T1000 (cell line): ENCODE results near the gene PAK1IP1.
"Not testable (repeated sequence)": the region's sequence is repeated elsewhere in the genome, so short reads cannot be mapped to it uniquely, and the experiment has no call there.

Source experiments
- DNase-seq: peaks from one replicate; lab custom pipeline; 2025; ENCODE audit warnings: mixed read lengths; lab: John Stamatoyannopoulos, UW

The PAK1IP1 gene

DNA sequence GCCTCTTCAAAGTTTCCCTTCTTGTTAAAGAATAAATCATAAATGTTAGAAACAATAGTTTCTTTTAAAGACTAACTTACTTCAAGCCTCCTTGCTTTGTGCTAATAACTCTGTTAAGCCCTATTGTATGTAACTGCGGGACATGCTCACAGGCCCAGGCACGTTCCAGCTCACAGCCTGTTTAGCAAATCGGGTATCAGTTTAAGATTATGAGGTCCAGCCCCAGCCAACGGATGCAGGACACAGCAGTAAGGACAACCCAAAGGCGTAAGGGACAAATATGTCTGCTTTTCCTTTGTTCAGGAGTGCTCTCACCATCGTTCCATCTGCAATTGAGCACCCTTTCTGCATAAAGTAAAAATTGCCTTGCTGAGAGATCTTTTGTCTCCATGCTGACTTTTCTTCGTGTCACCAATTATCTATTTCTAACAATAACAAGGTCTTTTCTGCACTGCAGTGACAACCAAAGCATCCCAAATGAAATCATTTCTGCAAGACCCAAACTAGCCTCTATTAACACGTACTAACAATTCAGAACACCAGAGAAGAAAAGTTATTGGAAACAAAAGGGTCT is 1.7 kb upstream of the PAK1IP1 start:
- DNase-seq = no peak

- DNase-seq = no peak
These were observed 400 bp downstream of the PAK1IP1 start for GRCh38 chr6:10695086-10695657.

GRCh38 chr6:10696655-10697054 is 1.9 kb downstream of the PAK1IP1 start:
- no peak for DNase-seq

GRCh38 chr6:10713962-10714361 is 19.2 kb downstream of the PAK1IP1 start:
- DNase-seq = no peak

- DNase-seq = peak; percentile 42
These were observed 24.7 kb downstream of the PAK1IP1 start for GRCh38 chr6:10719296-10719963.

GRCh38 chr6:10719964-10720264 is 25.1 kb downstream of the PAK1IP1 start:
- no peak for DNase-seq

- no peak for DNase-seq
These were observed 25.6 kb downstream of the PAK1IP1 start for GRCh38 chr6:10720265-10720959.

DNA sequence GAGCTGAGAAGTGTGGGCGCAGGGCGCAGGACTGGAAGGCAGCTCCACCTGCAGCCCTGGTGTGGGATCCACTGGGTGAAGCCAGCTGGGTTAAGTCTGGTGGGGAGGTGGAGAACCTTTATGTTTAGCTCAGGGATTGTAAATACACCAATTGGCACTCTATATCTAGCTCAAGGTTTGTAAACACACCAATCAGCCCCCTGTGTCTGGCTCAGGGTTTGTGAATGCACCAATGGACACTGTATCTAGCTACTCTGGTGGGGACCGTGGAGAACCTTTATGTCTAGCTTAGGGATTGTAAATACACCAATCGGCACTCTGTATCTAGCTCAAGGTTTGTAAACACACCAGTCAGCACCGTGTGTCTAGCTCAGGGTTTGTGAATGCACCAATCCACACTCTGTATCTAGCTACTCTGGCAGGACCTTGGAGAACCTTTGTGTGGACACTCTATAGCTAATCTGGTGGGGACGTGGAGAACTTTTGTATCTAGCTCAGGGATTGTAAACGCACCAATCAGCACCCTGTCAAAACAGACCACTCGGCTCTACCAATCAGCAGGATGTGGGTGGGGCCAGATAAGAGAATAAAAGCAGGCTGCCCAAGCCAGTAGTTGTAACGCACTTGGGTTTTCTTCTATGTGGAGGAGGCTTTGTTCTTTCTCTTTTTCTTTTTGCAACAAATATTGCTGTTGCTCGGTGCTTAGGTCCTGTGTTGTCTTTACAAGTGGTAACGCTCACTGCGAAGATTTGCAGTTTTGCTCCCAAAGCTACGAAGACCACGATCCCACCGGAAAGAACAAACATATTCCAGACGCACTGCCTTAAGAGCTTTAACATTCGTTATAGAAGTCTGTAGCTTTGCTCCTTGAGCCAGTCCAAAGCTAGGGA is 26.4 kb downstream of the PAK1IP1 start:
- DNase-seq = peak; percentile 62

DNA sequence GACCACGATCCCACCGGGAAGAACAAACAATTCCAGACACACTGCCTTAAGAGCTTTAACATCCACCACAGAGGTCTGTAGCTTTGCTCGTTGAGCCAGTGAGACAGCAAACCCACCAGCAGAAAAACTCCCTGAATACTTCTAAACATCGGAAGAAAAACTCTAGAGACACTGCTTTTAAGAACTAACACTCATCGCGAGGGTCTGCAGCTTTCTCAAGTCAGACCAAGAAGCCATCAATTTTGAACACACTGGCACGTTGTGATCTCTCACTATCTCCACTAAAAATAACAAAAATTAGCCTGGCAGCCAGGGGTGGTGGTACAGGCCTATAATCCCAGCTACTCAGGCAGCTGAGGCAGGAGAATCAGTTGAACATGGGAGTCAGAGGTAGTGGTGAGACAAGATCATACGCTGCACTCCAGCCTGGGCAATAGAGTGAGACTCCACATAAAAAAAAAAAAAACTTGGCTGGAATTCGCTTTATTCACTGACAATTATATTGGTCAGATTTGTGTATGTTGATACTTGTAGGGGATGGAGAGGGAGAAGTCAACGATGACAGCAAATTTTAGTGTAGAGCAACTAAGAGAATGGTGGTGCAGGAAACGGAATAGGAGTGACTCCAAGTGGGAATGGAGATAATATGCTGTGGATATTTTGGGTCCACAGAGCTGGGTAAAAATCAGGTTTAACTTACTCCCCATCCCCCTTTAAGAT is 27.2 kb downstream of the PAK1IP1 start:
- DNase-seq = no peak

- no peak for DNase-seq
These were observed 27.7 kb downstream of the PAK1IP1 start for GRCh38 chr6:10722570-10722819.

GRCh38 chr6:10722820-10723566 is 28.2 kb downstream of the PAK1IP1 start, which contains the start of gene TMEM14C:
TMEM14C (plus strand) TSS chr6:10723070; CDS start chr6:10724614, 1,544 bp downstream.
- peak; percentile 94 for DNase-seq

DNA sequence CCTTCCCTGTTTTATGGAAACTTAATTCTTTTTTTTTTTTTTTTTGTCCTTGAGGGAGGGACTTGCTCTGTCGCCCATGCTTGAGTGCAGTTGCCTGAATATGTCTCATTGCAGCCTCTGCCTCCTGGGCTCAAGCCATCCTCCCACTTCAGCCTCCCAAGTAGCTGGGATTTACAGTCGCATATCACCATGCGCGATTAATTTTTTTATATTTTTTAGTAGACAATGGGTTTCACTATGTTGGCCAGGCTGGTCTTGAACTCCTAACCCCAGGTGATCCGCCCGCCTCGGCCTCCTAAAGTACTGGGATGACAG is 28.8 kb downstream of the PAK1IP1 start:
- no peak for DNase-seq

DNA sequence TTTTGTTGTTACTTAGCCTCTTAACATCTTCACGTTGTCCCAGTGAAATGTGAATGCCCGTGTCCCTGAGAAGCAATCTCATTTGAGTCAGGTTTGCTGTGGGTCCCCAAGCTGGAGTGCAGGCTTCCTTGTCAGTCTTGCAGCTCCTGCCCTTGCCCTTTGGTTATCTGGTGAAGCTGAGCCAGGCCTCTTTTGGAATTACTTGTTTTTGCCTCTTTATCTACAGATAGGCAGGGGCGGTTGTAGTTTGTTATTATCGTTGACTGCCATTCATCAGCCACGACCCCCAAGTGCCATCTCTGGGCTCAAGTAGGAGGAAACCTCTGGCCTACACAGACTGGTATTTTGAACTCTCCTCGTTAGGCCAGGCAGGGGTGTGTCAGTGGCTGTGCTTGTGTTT is 30.3 kb downstream of the PAK1IP1 start:
- DNase-seq = no peak

- no peak for DNase-seq
These were observed 30.9 kb downstream of the PAK1IP1 start for GRCh38 chr6:10725716-10726115.

- no peak for DNase-seq
These were observed 35.5 kb downstream of the PAK1IP1 start for GRCh38 chr6:10730254-10730653.

GRCh38 chr6:10733151-10733715 is 38.5 kb downstream of the PAK1IP1 start:
- DNase-seq = no peak

DNA sequence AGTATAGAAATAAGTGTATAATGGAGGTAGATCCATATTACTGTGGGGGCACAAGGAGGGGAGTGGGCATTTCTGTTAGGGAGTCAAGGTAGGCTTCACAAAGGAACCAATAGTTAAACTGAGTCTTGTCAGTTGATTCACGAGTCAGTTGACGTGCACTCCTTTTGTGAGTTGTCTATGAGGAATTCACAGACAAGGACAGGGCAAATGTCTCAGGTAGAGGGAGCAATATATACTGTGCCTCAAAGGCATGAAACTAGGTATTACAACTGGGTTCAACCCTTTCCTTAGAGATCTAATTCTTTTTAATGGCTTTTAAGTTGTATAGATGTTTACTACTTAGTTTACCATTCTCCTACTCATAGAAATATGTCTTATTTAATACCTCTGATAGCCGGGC is 39.1 kb downstream of the PAK1IP1 start:
- no peak for DNase-seq

DNA sequence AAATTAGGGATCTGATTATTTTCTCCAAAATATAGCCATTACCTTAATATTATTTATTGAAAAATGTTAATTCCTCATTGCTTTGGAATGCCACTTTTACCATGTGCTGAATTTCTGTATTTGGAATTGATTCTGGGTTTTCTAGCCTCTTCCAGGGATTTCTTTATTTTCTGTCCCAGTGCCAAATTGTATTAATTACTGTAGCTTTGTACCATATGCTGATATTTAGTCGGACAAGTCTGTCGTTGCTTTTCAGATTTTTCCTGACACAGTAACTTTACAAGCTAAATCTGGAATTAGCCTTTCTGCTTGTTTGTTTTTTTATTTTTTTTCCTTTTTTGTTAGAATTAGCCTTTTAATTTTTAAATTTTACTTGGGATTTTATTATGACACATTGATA is 42.0 kb downstream of the PAK1IP1 start:
- no peak for DNase-seq

DNA sequence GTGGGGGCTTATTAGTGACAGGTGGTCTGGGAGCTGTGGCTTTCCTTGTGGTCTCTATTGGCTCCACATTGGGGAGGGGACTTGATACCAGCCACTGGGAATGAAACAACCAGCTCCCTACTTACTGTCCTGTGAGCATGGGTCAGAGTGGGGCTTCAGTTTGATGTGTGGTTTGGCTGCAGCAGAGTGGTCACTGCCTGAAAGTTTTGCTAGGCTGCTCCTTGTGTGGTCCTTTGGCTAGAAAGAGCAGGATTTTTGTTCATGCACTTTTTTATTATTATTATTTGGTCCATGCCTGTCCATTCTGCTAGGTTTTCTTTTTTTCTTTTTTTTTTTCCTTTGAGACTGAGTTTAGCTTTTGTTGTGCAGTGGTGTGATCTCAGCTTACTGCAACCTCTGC is 45.3 kb downstream of the PAK1IP1 start:
- DNase-seq = no peak

GRCh38 chr6:10741643-10742042 is 46.9 kb downstream of the PAK1IP1 start:
- DNase-seq = not testable (repeated sequence)

DNA sequence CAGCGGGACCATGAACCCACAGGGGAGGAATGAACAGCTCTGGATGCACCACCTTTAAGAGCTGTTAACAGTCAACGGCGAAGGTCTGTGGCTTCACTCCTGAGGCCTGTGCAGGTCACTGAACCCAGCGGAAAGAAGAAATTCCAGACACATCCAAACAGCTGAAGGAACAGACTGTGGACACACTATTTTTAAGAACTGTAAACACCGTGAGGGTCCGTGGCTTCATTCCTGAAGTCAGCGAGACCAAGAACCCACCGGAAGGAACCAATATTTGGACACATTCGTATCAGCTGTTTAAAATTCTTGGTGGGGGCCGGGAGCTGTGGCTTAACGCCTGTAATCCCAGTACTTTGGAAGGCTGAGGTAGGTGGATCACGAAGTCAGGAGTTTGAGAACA is 47.5 kb downstream of the PAK1IP1 start:
- DNase-seq = no peak
